CD14-positive monocyte (primary cell): ENCODE results near the gene PDLIM4. TPM values are rescaled to one million over a fixed set of nuclear protein-coding genes. Genes with fewer than 3 reads are reported as not detected.

Experiments
- DNase-seq, 3 donors: peaks; one replicate each; pipeline ENCODE4 v3.0.0-alpha.2; 2011 to 2022
- H2AFZ ChIP-seq: 2 replicates; pipeline ENCODE4 v1.6.0; 2012; ENCODE audit warnings: mild to moderate bottlenecking, low read depth, low read length, inconsistent platforms; ENCODE audit not compliant: insufficient read depth, poor library complexity, severe bottlenecking
- H3K27ac ChIP-seq, 2 donors: 1 replicate in 1 of 2; 2 replicates in 1 of 2; pipeline ENCODE4 v1.5.1; 2012 to 2013; ENCODE audit warnings: low read length in 2 of 2, control low read depth in 1 of 2, inconsistent platforms in 1 of 2, low read depth in 1 of 2, mild to moderate bottlenecking in 1 of 2
- H3K27me3 ChIP-seq, 2 donors: one replicate each; pipeline versions ENCODE4 v1.6.0 to v1.6.1; 2011 to 2013; ENCODE audit warnings: low read length in 2 of 2; ENCODE audit not compliant: control insufficient read depth in 2 of 2, insufficient read depth in 2 of 2
- H3K36me3 ChIP-seq, 2 donors: replicated peaks in 1 of 2; 1 replicate in 1 of 2; 2 replicates in 1 of 2; pipeline versions ENCODE4 v1.5.1 to v1.6.1; 2012 to 2013; ENCODE audit warnings: low read length in 2 of 2, control low read depth in 1 of 2, inconsistent platforms in 1 of 2, mild to moderate bottlenecking in 1 of 2; ENCODE audit not compliant: insufficient read depth in 2 of 2, control insufficient read depth in 1 of 2
- H3K4me1 ChIP-seq, 2 donors: 1 replicate in 1 of 2; 2 replicates in 1 of 2; pipeline versions ENCODE4 v1.5.1 to v1.6.1; 2012 to 2013; ENCODE audit warnings: low read length in 2 of 2, control low read depth in 1 of 2, inconsistent platforms in 1 of 2, mild to moderate bottlenecking in 1 of 2, moderate library complexity in 1 of 2; ENCODE audit not compliant: insufficient read depth in 2 of 2, control insufficient read depth in 1 of 2
- H3K4me2 ChIP-seq: replicated peaks from 2 replicates; pipeline ENCODE3; 2012; ENCODE audit warnings: low read length, moderate library complexity, mild to moderate bottlenecking; ENCODE audit not compliant: poor library complexity, severe bottlenecking; ENCODE audit errors: extremely low read depth
- H3K4me3 ChIP-seq, 3 experiments: fragments of 200-600 bp in 1 of 3; sonication (generic) in 1 of 3; replicated peaks in 1 of 3; 1 replicate in 2 of 3; 2 replicates in 1 of 3; pipeline ENCODE4 v1.5.1; 2011 to 2013; ENCODE audit warnings: low read length in 3 of 3, mild to moderate bottlenecking in 3 of 3, control low read depth in 2 of 3, low read depth in 2 of 3, inconsistent platforms in 1 of 3, moderate library complexity in 1 of 3
- H3K79me2 ChIP-seq: 2 replicates; pipeline ENCODE4 v1.6.0; 2012; ENCODE audit warnings: mild to moderate bottlenecking, control low read depth, inconsistent platforms, low read length, moderate library complexity; ENCODE audit not compliant: insufficient read depth
- H3K9ac ChIP-seq: 2 replicates; pipeline ENCODE4 v1.6.0; 2017; ENCODE audit warnings: low read length, mild to moderate bottlenecking; ENCODE audit not compliant: insufficient read depth, poor library complexity, severe bottlenecking
- H3K9me3 ChIP-seq, 2 donors: replicated peaks in 1 of 2; 1 replicate in 1 of 2; 2 replicates in 1 of 2; pipeline versions ENCODE4 v1.5.1 to v1.6.1; 2012 to 2013; ENCODE audit warnings: low read length in 2 of 2, control low read depth in 1 of 2; ENCODE audit not compliant: control insufficient read depth in 1 of 2, insufficient read depth in 1 of 2
- H4K20me1 ChIP-seq: 2 replicates; pipeline ENCODE4 v1.6.0; 2012; ENCODE audit warnings: mild to moderate bottlenecking, low read length, control low read depth, moderate library complexity; ENCODE audit not compliant: insufficient read depth
- H3K27ac Mint-ChIP-seq, 7 donors: one replicate each; pipeline ENCODE4 v1.8.0; 2020; ENCODE audit warnings: mild to moderate bottlenecking in 7 of 7, mixed read lengths in 7 of 7, moderate library complexity in 6 of 7, inconsistent platforms in 2 of 7
- H3K27me3 Mint-ChIP-seq, 3 donors: one replicate each; pipeline ENCODE4 v1.8.0; 2021 to 2022; ENCODE audit warnings: low read depth in 3 of 3, mild to moderate bottlenecking in 3 of 3, mixed read lengths in 3 of 3, moderate library complexity in 3 of 3, inconsistent platforms in 1 of 3
- H3K36me3 Mint-ChIP-seq, 2 donors: one replicate each; pipeline ENCODE4 v1.8.0; 2020; ENCODE audit warnings: mixed read lengths in 2 of 2, inconsistent platforms in 1 of 2, mild to moderate bottlenecking in 1 of 2
- H3K4me1 Mint-ChIP-seq: one replicate; pipeline ENCODE4 v1.8.0; 2020; ENCODE audit warnings: mild to moderate bottlenecking, mixed read lengths
- H3K4me3 Mint-ChIP-seq, 2 donors: one replicate each; pipeline ENCODE4 v1.8.0; 2020; ENCODE audit warnings: mild to moderate bottlenecking in 2 of 2, mixed read lengths in 2 of 2, moderate library complexity in 1 of 2
- H3K9me3 Mint-ChIP-seq, 7 donors: one replicate each; pipeline ENCODE4 v1.8.0; 2020 to 2022; ENCODE audit warnings: mixed read lengths in 7 of 7, mild to moderate bottlenecking in 6 of 7, moderate library complexity in 6 of 7, inconsistent platforms in 2 of 7
- WGBS: methylation state at CpG from one replicate; pipeline ENCODE4 v1.1.5; 2013; ENCODE audit warnings: missing lambda C conversion rate; ENCODE audit not compliant: insufficient coverage; 5-methylcytosine and 5-hydroxymethylcytosine counted together
- intact Hi-C, 2 donors: fragments of 100-400 bp; cut with micrococcal nuclease; formaldehyde crosslinking; loops; one replicate each; pipeline versions ENCODE4 v1.15.0 to v1.15.1; 2023
- polyA plus RNA-seq, 3 donors: library from polyadenylated mRNA; depleted of rRNA in 1 of 3; unstranded in 2 of 3; stranded (reverse) in 1 of 3; fragments of 300-500 nt in 2 of 3; fragments of >200 nt in 1 of 3; fragmentation: Illumina TruSeq in 2 of 3; gene quantifications; 1 replicate in 2 of 3; 2 replicates in 1 of 3; pipeline ENCODE4 v1.2.3, GENCODE V29; 2012 to 2021
- TF ChIP-seq, protein P1 (sequence below): fragments of 200-600 bp; IDR thresholded peaks from one replicate; pipeline ENCODE4 v1.8.0; 2022; ENCODE audit warnings: antibody characterized with exemption, mild to moderate bottlenecking

PDLIM4 gene
- polyA plus RNA-seq, 3 donors = not detected

DNA sequence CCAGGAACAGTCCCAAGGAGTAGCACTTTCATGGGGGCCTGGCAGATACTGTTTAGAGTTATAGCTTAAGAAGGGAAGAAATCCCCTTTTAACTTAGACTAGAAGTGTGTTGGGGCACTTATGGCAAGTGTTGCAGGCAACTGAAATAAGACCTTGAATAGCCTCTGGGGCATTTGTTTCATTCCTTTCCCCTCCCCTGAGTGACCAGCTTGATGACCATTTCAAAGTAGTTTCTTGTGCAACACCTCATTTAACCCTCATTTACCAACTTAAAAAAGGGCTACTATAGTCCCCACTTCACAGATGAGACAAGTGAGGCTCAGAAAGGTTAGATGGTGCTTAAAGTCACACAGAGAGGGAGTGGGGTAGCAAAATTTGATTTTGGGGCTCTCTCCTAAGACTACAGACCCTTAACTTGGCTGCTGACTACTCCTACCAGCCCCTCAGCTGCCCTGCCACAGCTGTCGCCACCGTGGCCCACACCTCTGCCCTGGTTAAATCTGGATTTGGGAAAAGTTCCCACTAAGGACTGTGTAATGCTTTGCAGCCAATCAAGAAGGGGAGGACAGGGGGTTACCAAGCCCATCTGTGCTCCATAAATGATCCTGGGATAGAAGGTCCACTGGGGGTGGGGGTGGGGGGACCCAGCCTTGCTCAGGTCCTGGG lies 5.5 kb downstream of the PDLIM4 start:
- no peak overlapping the region for H3K4me3 Mint-ChIP-seq
- Histone ChIP-seq H2AFZ (no peak overlapping the region), H3K4me3 (no peak overlapping the region), H3K36me3 (no peaks in the 10 kb centered on the region), H3K4me1 (peaks cover 3% of the 10 kb centered on the region in 2 donors), H3K27ac (no peak overlapping the region), H3K4me2 (no peak overlapping the region), H3K9ac (no peak overlapping the region), H3K9me3 (no peaks in the 10 kb centered on the region), H4K20me1 (no peaks in the 10 kb centered on the region), H3K27me3 (peaks cover 0 to 8% of the 10 kb centered on the region in 2 donors), H3K79me2 (no peaks in the 10 kb centered on the region)
- H3K36me3 Mint-ChIP-seq = no peaks in the 10 kb centered on the region
- peaks cover 11% of the 10 kb centered on the region for H3K4me1 Mint-ChIP-seq
- TF ChIP-seq, protein P1, sequence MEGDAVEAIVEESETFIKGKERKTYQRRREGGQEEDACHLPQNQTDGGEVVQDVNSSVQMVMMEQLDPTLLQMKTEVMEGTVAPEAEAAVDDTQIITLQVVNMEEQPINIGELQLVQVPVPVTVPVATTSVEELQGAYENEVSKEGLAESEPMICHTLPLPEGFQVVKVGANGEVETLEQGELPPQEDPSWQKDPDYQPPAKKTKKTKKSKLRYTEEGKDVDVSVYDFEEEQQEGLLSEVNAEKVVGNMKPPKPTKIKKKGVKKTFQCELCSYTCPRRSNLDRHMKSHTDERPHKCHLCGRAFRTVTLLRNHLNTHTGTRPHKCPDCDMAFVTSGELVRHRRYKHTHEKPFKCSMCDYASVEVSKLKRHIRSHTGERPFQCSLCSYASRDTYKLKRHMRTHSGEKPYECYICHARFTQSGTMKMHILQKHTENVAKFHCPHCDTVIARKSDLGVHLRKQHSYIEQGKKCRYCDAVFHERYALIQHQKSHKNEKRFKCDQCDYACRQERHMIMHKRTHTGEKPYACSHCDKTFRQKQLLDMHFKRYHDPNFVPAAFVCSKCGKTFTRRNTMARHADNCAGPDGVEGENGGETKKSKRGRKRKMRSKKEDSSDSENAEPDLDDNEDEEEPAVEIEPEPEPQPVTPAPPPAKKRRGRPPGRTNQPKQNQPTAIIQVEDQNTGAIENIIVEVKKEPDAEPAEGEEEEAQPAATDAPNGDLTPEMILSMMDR = no peak
- no CpG with 5 or more reads among the region's 2 CpGs for WGBS
- peaks cover 0 to 3% (median 0%) of the 10 kb centered on the region in 7 donors for H3K9me3 Mint-ChIP-seq
- intact Hi-C loops = no loop called here
- no peak overlapping the region for H3K27ac Mint-ChIP-seq
- H3K27me3 Mint-ChIP-seq = peaks cover 10 to 24% (median 17%) of the 10 kb centered on the region in 3 donors
- DNase-seq = no peak

DNA sequence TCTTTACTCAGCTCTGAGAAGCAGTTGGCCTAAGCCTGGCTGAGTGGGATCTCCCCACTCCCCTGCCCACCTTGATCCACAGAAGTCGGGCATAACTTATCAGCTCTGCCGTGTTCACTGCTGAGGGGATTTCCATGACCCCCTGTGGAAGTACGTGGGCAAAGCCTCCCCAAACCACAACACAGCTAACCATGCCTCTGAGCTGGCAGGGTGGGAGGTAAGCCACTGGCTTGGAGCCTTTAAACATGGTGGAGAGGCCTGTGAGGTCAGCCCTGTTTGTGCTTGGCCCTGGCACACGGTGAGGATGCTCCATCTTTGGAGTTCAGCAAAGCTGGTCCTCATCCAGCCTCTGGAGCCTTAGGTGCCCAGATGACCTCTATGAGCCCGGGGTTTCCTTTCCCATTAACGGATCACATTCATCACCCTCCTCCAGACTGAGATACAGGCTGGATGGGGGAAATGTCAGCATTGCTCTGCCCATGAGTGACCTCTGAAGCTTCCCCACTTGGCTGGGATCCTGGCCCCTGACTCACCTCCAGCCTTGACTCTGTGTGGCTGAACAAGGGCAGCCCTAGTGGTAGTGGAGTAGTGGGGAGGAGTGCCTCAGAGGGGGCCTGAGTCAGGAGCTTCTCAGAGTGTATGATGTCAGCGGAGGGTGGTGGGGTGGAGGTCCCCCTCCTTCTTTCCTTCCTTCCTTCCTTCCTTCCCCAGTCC lies 6.2 kb downstream of the PDLIM4 start:
- H3K27ac ChIP-seq = no peak overlapping the region
- no peaks in the 10 kb centered on the region for H3K79me2 ChIP-seq
- H3K4me3 ChIP-seq = no peak overlapping the region
- Mint-ChIP-seq H3K27ac (no peak overlapping the region), H3K27me3 (peaks cover 7 to 20% (median 13%) of the 10 kb centered on the region in 3 donors), H3K4me1 (peaks cover 7% of the 10 kb centered on the region), H3K9me3 (peaks cover 0 to 3% (median 0%) of the 10 kb centered on the region in 7 donors), H3K4me3 (no peak overlapping the region), H3K36me3 (no peaks in the 10 kb centered on the region)
- peak in 1 of 3 donors; percentile 44 for DNase-seq
- no peaks in the 10 kb centered on the region for H3K4me1 ChIP-seq
- H3K36me3 ChIP-seq = no peaks in the 10 kb centered on the region
- H2AFZ ChIP-seq = no peak overlapping the region
- 70% methylated on average over 2 of the region's 7 CpGs for WGBS
- H3K9me3 ChIP-seq = no peaks in the 10 kb centered on the region
- H4K20me1 ChIP-seq = no peaks in the 10 kb centered on the region
- peaks cover 0 to under 1% of the 10 kb centered on the region in 2 donors for H3K27me3 ChIP-seq
- intact Hi-C loops = no loop called here
- H3K9ac ChIP-seq = no peak overlapping the region
- TF ChIP-seq, protein P1 = no peak
- H3K4me2 ChIP-seq = no peak overlapping the region
